NCI-H2227 (cell line): ENCODE results near the gene SPP1.
"Not testable (repeated sequence)": the region's sequence is repeated elsewhere in the genome, so short reads cannot be mapped to it uniquely, and the experiment has no call there.

Experiments used
- DNase-seq: peaks from one replicate; lab custom pipeline; 2025; ENCODE audit not compliant: unreplicated experiment; lab: John Stamatoyannopoulos, UW

SPP1 gene

DNA sequence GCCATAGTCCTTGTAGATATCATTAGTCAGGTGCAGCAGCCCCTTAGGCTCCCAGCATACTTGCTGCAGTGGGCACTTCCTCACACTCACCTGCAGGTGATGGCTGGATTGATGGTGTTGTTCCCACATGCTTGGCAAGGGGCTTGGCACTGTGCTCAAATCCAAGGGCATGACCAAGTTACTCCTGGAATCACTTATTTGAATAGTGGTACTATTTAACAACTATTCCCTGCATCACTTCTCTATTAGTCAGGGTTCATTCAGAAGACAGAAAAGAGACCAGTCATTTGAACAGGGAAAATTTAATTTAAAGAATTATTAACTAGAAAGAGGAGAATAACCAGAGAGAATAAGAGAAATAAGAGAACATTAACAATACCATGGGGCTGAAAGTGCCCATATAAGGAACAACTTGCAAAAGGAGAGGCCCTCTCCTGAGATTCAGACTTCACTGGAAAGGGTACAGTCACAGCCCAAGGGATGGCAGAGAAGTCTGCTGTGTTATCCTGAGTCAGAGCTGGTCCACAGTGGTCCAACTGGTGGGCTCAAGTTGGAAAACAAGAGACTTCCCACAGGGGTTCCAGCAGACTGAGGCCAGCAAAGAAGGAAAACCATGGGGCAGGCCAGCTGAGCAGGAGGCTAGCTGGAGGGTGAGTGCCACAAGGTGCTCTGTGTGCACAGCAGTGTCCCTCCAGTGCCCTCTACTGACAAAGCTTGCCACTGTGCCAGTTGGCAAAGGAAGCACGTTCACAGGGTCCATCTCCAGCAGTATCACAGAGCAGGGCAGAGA lies 9.8 kb downstream of the SPP1 start:
- DNase-seq = peak; percentile 2

DNA sequence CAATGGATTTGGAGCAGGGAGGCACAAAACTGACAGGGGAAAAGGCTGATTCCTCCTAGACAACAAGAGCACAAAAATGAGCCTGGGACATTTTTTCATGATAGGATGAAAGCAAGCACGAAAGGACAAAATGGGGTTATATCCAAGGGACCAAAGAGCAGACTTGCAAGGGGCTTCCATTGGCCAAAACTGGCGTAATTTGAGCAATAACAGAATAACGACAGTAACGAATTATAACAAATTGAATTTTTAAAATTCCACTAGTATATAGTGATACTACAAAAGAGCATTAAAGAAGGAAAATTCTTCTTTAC lies 10.3 kb downstream of the SPP1 start:
- no peak for DNase-seq

DNA sequence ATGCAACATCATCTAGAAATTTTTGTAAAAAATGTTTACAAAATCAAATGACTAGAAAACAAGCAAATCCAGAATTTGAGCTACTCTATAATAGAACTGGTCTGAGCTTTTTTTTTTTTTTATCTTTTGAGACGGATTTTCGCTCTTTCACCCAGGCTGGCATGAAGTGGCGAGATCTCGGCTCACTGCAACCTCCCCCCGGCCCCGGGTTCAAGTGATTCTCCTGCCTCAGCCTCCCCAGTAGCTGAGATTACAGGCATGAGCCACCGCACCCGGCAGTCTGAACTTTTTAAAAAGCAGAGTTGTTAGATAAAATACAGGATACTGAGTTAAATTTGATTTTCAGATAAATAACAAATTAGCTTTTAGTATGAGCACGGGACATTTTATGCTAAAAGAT lies 11.0 kb downstream of the SPP1 start:
- no peak for DNase-seq

DNA sequence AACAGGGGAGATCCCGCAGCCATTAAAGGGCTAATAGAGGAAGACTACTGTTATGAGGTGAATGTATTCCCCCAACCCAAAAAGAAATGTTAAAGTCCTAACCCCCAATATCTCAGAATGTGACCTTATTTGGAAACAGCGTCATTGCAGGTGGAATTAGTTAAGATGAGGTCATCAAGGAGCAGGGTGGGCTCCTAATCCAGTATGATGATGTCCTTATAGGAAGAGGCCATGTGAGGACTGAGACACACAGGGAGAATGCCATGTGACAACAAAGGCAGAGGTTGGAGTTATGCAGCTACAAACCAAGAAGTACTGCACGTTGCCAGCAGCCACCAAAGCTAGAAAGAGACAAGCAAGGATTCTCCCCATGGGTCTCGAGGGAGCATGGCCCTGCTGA lies 14.3 kb downstream of the SPP1 start:
- no peak for DNase-seq

DNA sequence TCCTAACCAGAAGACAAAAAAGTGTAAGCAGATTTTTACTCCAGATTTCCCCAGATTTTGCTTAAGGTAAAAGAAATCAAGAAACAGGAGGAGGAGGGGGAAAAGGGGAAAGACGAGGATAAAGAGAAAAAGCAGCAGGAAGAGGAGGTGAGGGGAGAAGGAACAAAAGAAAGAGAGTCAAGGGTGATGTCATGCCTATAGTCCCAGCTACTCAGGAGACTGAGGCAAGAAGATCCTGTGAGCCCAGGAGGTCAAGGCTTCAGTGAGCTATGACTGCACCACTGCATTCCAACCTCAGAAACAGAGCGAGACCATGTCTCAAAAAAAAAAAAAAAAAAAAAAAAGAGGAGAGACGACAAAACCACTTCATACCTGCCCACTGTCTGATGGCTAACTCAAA lies 19.9 kb downstream of the SPP1 start:
- DNase-seq = no peak

DNA sequence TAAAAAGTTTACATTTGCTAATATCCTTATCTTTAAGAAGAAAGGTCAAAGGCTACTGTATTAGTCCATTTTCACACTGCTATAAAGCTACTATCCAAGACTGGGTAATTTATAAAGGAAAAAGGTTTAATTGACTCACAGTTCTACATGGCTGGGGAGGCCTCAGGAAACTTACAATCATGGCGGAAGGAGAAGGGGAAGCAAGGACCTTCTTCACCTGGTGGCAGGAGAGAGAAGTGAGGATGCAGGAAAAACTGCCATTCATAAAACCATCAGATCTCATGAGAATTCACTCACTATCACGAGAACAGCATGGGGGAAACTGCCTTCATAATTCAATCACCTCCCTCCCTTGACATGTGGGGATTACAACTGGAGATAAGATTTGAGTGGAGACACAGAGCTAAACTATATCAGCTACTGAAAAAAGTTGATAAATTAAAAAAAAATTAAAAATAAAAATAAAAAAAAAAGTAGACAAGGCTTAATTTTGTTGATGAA lies 23.7 kb downstream of the SPP1 start:
- not testable (repeated sequence) for DNase-seq

DNA sequence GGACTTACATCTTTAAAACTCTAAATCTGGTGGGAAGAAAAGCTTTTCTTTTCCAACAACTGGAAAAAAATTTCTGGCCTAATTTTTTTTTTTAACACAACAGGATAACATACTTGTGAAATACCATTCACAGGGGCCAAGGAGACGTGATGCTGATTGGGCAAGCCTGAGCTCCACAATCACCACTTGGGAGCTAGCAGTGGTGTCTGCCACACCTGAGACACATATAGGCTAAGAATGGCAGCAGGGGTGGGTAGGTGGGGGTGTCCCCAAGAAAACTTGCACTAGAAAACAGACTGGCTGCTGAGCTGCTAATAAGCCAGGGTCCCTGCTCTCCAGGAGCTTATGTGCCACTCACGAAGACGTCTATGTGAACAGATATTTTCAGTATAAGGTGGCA lies 26.4 kb downstream of the SPP1 start:
- DNase-seq = no peak

DNA sequence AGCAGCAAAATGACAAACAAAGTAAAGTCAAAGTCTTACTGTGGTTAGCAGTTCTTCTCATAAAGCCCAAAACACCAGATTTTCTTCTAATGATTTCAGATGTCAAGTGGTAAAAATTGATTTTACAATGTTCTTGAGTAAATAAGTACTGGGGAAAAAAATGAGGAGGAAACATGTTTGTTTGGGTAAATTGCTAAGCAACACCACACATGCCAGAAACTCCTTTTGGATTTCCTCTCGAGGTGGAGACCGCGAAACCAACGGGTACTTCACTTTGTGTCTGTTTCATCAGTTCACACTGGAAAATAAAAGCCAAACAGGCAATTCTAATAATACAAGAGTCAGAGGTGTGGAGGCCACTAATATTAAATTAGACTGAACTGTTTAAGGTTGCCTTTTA lies 27.3 kb downstream of the SPP1 start:
- DNase-seq = no peak

DNA sequence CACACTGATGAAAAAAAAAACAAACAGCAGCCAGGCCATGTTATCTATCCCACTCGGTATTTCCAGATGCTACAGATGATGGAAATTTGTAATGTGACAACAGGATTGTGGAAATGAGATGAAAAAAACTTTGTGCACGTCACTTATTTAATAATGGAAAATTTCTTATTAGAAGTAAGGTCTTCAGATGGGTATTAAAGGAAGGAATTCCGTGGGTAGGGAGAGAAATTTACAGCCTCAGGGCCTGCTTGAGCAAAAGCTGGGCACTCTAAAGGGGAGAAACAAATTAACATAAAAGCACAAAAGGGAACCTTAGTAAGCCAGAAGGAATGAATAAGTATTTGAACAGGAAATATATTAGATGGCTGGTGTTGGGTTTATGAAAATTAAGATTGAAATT lies 27.7 kb downstream of the SPP1 start:
- DNase-seq = no peak

DNA sequence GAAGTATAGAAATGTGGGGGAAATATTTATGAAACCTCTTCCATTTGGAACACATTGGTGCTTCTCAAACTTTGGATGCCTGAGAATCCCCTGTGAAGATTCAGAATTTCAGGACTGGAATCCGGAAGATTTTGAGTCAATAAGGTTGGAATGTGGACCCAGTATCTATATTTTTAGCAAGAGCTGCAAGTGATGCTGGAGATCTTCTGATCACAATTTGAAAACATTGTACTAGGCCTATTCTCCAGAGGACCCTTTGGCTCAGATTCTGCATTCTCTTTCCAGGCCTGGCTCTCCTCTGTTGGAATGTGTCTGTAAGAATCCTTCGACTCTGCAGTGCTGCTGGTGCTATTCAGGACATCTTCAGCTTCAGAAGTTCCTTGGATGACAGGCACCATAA lies 29.6 kb downstream of the SPP1 start:
- DNase-seq = no peak

DNA sequence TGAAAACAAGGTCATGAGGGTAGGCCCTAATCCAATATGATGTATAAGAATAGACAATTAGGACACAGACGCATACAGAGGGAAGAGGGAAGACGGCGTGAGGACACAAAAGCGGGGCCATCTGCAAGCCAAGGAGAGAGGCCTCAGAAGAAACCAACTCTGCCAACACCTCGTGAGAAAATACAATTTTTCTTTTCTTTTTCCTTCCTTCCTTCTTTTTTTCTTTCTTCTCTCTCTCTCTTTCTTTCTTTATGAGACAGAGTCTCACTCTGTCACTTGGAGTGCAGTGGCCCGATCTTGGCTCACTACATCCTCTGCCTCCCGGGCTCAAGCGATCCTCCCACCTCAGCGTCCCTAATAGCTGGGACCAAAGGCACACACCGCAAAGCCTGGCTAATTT lies 30.4 kb downstream of the SPP1 start:
- DNase-seq = no peak

DNA sequence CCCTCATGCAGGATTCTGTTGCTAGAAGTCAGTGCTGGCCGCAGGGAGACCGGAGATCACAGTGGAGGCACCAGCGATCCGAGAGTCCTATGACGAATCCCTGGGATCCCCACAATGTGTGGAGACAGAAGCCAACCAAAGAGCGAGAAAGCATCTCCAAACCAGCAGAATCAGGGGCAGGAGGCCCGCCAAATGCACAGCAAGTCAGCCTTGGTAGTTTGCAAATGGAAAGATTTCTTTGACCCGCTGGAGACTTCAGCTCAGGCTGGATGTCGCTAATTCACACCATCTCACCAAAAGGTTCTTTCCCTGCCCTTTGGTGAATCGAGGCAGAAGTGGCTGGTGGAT lies 31.4 kb downstream of the SPP1 start:
- no peak for DNase-seq

DNA sequence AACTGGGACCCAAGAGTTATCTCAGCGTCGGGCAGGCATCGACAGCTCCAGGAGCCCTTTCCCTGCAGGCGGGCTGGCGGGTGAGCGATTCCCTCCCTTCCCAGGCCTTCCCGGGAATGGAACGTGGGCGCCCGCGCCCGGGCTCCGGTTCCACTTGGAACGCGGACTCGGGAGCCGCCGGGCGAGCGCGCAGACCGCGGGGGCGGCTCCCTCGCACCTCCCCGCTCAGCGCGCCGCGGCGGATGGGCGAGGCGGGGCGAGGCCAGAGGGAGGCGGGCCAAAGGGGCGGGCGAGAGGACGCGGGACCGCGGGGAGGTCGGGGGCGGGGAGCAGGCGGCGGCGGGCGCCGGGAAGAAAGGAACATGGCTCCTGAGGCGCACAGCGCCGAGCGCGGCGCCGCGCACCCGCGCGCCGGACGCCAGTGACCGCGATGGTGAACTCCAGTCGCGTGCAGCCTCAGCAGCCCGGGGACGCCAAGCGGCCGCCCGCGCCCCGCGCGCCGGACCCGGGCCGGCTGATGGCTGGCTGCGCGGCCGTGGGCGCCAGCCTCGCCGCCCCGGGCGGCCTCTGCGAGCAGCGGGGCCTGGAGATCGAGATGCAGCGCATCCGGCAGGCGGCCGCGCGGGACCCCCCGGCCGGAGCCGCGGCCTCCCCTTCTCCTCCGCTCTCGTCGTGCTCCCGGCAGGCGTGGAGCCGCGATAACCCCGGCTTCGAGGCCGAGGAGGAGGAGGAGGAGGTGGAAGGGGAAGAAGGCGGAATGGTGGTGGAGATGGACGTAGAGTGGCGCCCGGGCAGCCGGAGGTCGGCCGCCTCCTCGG lies 32.0 kb downstream of the SPP1 start, which contains the start of gene PKD2:
PKD2 (plus strand) TSS at position 332 of the 818 bp plus-strand sequence; CDS start at position 431, 99 bp downstream.
- DNase-seq = peak; percentile 75

DNA sequence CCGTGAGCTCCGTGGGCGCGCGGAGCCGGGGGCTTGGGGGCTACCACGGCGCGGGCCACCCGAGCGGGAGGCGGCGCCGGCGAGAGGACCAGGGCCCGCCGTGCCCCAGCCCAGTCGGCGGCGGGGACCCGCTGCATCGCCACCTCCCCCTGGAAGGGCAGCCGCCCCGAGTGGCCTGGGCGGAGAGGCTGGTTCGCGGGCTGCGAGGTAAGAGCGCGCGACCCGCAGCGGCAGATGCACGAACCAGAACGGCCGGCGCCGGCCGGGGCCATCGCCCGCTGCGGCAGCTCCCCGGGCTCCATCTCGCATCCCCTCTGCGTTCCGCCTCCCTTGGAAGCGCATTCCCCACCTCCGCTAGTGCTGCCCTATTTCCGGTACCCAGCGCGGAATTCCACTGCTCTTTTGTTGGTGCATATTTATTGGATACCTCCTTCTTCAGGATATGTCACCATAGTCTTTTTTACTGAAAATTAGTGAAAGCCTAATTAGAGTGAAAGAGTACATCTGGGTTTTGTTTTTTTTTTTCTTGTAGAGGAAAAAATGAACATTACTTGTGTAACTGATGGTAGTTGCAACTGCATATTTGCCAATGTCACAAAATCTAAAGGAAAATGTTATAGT lies 32.7 kb downstream of the SPP1 start:
- DNase-seq = peak; percentile 43

DNA sequence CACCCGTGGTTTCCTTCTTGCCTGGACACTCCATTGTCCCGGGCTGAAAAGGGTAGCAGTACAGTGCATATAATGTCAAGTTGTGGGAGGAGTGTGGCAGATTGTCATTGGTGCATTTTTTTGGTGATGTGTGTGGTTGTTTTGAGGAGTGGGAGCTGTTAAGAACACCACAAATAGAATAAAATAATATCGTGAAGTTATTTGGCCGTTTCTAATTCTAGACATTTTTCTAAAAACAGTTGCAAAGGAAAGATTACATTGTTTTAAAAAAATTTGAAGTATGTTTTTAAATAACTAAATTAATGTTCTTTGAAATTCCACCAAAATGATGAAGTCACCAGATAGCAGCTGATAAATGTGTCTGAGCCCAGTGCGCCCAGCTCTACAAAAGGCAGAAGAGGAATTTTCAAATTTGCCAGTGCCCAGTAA lies 33.2 kb downstream of the SPP1 start:
- DNase-seq = no peak

DNA sequence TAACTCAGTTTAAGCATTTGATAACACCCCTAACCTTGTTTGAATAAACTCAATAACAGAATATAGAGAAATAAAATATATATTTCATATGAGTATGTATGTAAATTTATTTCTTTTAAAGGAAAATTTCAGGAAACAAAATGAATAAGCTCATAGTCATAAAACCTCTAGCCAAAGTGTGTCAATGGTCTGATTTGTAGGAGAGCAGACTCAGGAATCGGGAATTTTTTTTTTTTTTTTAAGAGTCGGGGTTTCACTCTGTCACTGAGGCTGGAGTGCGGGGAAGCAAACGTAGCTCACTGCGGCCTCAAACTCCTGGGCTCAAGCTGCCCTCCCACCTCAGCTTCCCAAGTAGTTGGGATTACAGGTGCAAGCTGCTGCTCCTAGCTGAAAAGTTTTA lies 34.4 kb downstream of the SPP1 start:
- DNase-seq = no peak

DNA sequence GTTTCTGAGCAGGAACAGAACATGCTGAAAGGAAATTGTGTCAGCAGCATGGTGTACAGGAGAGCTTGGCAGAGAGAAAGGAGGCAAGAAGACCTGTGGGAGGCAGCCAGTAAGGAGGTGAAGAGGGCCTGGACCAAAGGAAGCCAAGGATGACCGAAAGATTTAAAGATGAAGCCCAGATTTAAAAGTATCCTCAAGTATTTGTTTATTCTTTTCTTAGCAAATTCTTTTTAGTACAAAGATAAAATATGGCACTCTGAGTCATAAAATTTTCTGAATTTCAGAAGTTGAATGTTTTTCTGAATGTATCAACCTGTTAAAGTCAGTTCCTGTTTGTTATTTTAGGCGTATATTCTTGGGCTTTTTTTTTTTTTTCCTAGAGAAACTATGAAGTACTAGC lies 35.5 kb downstream of the SPP1 start:
- no peak for DNase-seq

DNA sequence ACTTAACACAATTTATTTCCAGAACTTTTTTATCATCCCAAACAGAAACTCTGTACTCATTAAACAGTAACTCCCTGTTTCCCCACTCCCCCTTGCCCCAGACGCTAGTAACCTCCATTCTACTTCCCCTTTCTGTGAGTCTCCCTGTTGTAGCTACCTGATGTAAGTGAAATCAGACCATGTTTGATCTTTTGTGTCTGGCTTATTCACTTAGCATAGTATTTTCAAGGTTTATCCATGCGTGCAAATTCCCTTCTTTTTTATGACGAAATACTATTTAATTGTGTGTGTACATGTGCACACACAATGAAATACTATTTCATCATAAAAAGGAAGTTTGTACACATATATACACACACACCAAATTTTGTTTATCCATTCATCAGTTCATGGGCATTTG lies 37.1 kb downstream of the SPP1 start:
- no peak for DNase-seq

DNA sequence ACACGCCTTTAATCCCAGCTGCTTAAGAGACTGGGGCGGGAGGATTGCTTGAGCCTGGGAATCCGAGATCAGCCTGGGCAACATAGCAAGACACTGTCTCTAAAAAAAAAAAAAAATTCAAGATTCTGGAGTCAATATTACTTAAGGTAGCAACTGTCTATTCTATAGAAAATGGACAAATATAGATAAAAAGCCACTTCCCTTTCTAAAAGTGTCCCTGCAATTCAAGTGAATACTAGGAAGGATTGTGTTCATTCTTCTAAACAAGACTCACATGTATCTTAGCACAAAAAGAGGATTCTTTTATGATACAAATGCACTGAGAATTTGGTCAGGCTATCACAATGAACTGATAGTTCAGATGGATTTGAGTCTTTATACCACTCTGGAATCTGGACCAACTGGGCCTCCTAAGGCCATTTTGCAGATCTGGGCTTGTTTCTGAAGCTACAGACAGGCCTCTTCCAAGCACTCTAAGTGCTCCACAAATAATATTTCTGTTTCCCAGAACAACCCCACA lies 38.9 kb downstream of the SPP1 start:
- DNase-seq = no peak

DNA sequence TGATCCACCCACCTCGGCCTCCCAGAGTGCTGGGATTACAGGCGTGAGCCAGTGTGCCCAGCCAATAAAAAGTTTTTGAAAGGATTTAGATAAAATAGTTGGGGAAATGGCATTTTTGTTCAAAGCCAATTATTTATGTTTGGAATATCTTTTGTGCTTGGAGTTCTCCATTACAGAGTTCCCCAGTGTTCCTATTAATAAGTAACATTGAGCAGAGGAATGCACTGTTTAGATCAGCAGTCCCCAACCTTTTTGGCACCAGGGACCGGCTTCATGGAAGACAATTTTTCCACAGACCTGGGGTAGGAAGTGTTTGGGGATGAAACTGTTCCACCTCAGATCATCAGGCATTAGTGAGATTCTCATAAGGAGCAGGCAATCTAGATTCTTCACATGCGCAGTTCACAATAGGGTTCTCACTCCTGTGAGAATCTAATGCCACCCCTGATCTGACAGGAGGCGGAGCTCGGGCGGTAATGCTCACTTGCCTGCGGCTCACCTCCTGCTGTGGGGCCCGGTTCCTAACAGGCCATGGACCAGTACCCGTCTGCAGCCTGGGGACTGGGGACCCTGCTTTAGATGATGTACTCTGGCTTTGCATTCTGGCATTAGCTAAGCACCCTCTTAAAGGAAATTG lies 40.3 kb downstream of the SPP1 start:
- no peak for DNase-seq
